ENCODE data around the gene ZNF592. TPM values are rescaled to one million over a fixed set of nuclear protein-coding genes. Genes with fewer than 3 reads are reported as not detected.

Gene ZNF592
- total and polyA plus RNA-seq, 2 donors (not counting 3 experiments of a cell fraction or from before 2014, with no cell fraction given) = 12.3 to 21.1 TPM

DNA sequence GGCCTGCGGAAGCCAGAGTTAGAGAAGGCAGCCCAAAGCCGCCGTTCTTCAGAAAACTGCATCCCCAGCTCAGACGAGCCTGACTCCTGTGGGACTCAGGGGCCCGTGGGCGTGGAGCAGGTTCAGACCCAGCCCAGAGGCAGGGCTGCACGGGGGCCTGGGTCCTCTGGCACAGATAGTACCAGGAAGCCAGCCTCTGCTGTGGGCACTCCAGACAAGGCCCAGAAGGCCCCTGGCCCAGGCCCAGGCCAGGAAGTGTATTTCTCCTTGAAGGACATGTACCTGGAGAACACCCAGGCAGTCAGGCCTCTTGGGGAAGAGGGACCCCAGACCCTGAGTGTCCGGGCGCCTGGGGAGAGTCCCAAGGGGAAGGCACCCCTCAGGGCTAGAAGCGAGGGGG lies 91.9 kb downstream of the ZNF592 start:
- Histone ChIP-seq H3K79me2 (ENCODE audit: control insufficient read depth, insufficient read depth, low read length) (no peaks in the 10 kb centered on the region), H3K9me3 (replicated peaks; ENCODE audit: control insufficient read depth, insufficient read depth, low read length) (no peaks in the 10 kb centered on the region), H3K27ac (ENCODE audit: insufficient read depth, low read depth, low read length) (no peak overlapping the region), H3K4me3 (replicated peaks in 1 of 3; ENCODE audit: insufficient read depth in 1 of 3, low read depth in 1 of 3, low read length in 3 of 3) (no peak overlapping the region), H3K27me3 (ENCODE audit: control insufficient read depth in 2 of 2, insufficient read depth in 2 of 2, low read length in 2 of 2) (no peaks in the 10 kb centered on the region), H3K9ac (replicated peaks; ENCODE audit: extremely low read depth, insufficient read depth, low read length) (no peak overlapping the region), H3K4me2 (ENCODE audit: insufficient read depth, low read length) (no peak overlapping the region), H2AFZ (ENCODE audit: low read depth, low read length) (no peak overlapping the region), H4K20me1 (replicated peaks; ENCODE audit: control insufficient read depth, extremely low read depth, insufficient read depth, low read length) (no peaks in the 10 kb centered on the region), H3K36me3 (ENCODE audit: control insufficient read depth in 2 of 2, extremely low read depth in 1 of 2, insufficient read depth in 2 of 2, low read length in 2 of 2) (peaks cover 0 to 21% of the 10 kb centered on the region in 2 experiments), H3K9me1 (replicated peaks; ENCODE audit: control insufficient read depth, extremely low read depth, insufficient read depth, low read length) (no peaks in the 10 kb centered on the region), H3K4me1 (ENCODE audit: control insufficient read depth, extremely low read depth, insufficient read depth, low read length) (no peaks in the 10 kb centered on the region)
- FAIRE-seq = no peak
- POLR2A ChIA-PET = no interaction called here
- no peak for TF ChIP-seq JUN (IDR thresholded peaks at IDR 0.05; ENCODE audit: borderline replicate concordance, insufficient read depth, insufficient read length, low read depth)
- TF ChIP-seq POLR2AphosphoS5 (IDR thresholded peaks at IDR 0.05; ENCODE audit: insufficient read depth, low read depth, low read length) = no peak
- TF ChIP-seq GATA2 (IDR thresholded peaks at IDR 0.05; ENCODE audit: insufficient read depth, insufficient read length, low read depth, low read length) = no peak
- TF ChIP-seq CTCF (IDR thresholded peaks at IDR 0.05; ENCODE audit: extremely low read depth in 1 of 2, insufficient read depth in 1 of 2, low read depth in 1 of 2, low read length in 2 of 2) = no peak
- TF ChIP-seq EZH2 (IDR thresholded peaks at IDR 0.05; ENCODE audit: borderline replicate concordance, low read depth, low read length, severe bottlenecking) = no peak
- TF ChIP-seq POLR2A (IDR thresholded peaks at IDR 0.05; ENCODE audit: low read depth, low read length) = no peak
- TF ChIP-seq MYC (IDR thresholded peaks at IDR 0.05; ENCODE audit: low read depth, low read length) = no peak
- no peak for TF ChIP-seq FOS (IDR thresholded peaks at IDR 0.05; ENCODE audit: borderline replicate concordance, insufficient read depth, low read length)
- TF ChIP-seq, protein P1, sequence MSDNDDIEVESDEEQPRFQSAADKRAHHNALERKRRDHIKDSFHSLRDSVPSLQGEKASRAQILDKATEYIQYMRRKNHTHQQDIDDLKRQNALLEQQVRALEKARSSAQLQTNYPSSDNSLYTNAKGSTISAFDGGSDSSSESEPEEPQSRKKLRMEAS (IDR thresholded peaks at IDR 0.05; ENCODE audit: insufficient read depth, insufficient read length) = no peak
- DNase-seq (ENCODE audit: low read depth, low spot score) = no peak
- CTCF ChIA-PET = interaction anchor here (0.8 kb wide), 1 partner anchor 88 kb away, joined by 3 read pairs; no protein-coding TSS in a partner anchor
- intact Hi-C loops (cut with micrococcal nuclease) = no loop called here
- dilution Hi-C loops (cut with MboI; ENCODE audit: extremely low pct_ligation_motif_present, low sequenced_read_pairs) = loop anchor here (25.0 kb wide), 1 partner anchor 122 kb away; no protein-coding TSS in a partner anchor
- BruUV-seq (replicated peaks) = no TSS peak
